Right atrium auricular region (tissue), 2 donors: ENCODE results near the gene ATG2B. TPM values are rescaled to one million over a fixed set of nuclear protein-coding genes. Genes with fewer than 3 reads are reported as not detected.

Source experiments
- DNase-seq: peaks from one replicate; pipeline ENCODE4 v3.0.0-alpha.2; 2019; ENCODE audit warnings: low spot score
- H3K27ac ChIP-seq, 2 donors: fragments of 200-600 bp; sonication (generic); 1 replicate in 1 of 2; 2 replicates in 1 of 2; pipeline ENCODE4 v1.5.1; 2016 to 2019
- H3K27me3 ChIP-seq, 2 donors: fragments of 200-600 bp; sonication (generic); one replicate each; pipeline versions ENCODE4 v1.5.1 to v1.6.0; 2017 to 2019
- H3K36me3 ChIP-seq: fragments of 200-600 bp; sonication (generic); one replicate; pipeline ENCODE4 v1.5.1; 2016
- H3K4me1 ChIP-seq, 2 donors: fragments of 200-600 bp; sonication (generic); one replicate each; pipeline versions ENCODE4 v1.5.1 to v1.6.0; 2017 to 2019
- H3K4me3 ChIP-seq, 2 donors: fragments of 200-600 bp; sonication (generic); 1 replicate in 1 of 2; 2 replicates in 1 of 2; pipeline ENCODE4 v1.5.1; 2017 to 2019; ENCODE audit warnings: mild to moderate bottlenecking in 1 of 2, moderate library complexity in 1 of 2
- H3K9me3 ChIP-seq, 2 donors: fragments of 200-600 bp; sonication (generic); one replicate each; pipeline ENCODE4 v1.5.1; 2019
- CTCF ChIP-seq, 2 donors: fragments of 200-600 bp; sonication (generic); IDR thresholded peaks; one replicate each; pipeline ENCODE4 v1.5.1; 2019; ENCODE audit warnings: antibody characterized with exemption in 2 of 2
- total RNA-seq, 2 donors: library from RNA; depleted of rRNA; stranded (reverse); fragments of >200 nt; gene quantifications; one replicate each; pipeline ENCODE4 v1.1.0, GENCODE V29; 2016

ATG2B gene
- total RNA-seq, 2 donors from 2014 or later = 15.1 to 16.2 TPM

- H3K4me3 ChIP-seq = no peak overlapping the region
- H3K27me3 ChIP-seq = no peaks in the 10 kb centered on the region
- no peak overlapping the region for H3K27ac ChIP-seq
- TF ChIP-seq CTCF (IDR thresholded peaks at IDR 0.05) = no peak
- H3K36me3 ChIP-seq = no peaks in the 10 kb centered on the region
- no peak for DNase-seq
- H3K4me1 ChIP-seq = no peaks in the 10 kb centered on the region
- peaks cover 0 to 17% of the 10 kb centered on the region in 2 donors for H3K9me3 ChIP-seq
These were observed 106.7 kb downstream of the ATG2B start for GRCh38 chr14:96256407-96256806.

- no peaks in the 10 kb centered on the region for H3K4me1 ChIP-seq
- no peak within 1 kb of the TSS for H3K27ac ChIP-seq
- no peaks in the 10 kb centered on the region for H3K36me3 ChIP-seq
- no peak for TF ChIP-seq CTCF (IDR thresholded peaks at IDR 0.05)
- H3K27me3 ChIP-seq = no peaks in the 10 kb centered on the region
- DNase-seq = no peak
- no peak within 1 kb of the TSS for H3K4me3 ChIP-seq
- peaks cover 0 to 17% of the 10 kb centered on the region in 2 donors for H3K9me3 ChIP-seq
These were observed 107.4 kb downstream of the ATG2B start, which contains the start of gene BDKRB1 for GRCh38 chr14:96255501-96256366. BDKRB1 (plus strand) TSS chr14:96256210; CDS start chr14:96263683, 7,473 bp downstream.

- no peak overlapping the region for H3K4me3 ChIP-seq
- no peaks in the 10 kb centered on the region for H3K27me3 ChIP-seq
- no peak overlapping the region for H3K27ac ChIP-seq
- TF ChIP-seq CTCF (IDR thresholded peaks at IDR 0.05) = no peak
- no peaks in the 10 kb centered on the region for H3K36me3 ChIP-seq
- no peaks in the 10 kb centered on the region for H3K4me1 ChIP-seq
- H3K9me3 ChIP-seq = peaks cover 0 to 8% of the 10 kb centered on the region in 2 donors
- DNase-seq = no peak
These were observed 108.5 kb downstream of the ATG2B start for GRCh38 chr14:96254687-96255086.

GRCh38 chr14:96252999-96253539, 110.1 kb downstream of the ATG2B start:
- H3K36me3 ChIP-seq = no peaks in the 10 kb centered on the region
- H3K4me1 ChIP-seq = no peaks in the 10 kb centered on the region
- H3K4me3 ChIP-seq = no peak overlapping the region
- DNase-seq = no peak
- H3K9me3 ChIP-seq = no peaks in the 10 kb centered on the region
- TF ChIP-seq CTCF (IDR thresholded peaks at IDR 0.05) = no peak
- H3K27ac ChIP-seq = no peak overlapping the region
- H3K27me3 ChIP-seq = no peaks in the 10 kb centered on the region

- no peaks in the 10 kb centered on the region for H3K9me3 ChIP-seq
- no peaks in the 10 kb centered on the region for H3K4me1 ChIP-seq
- no peak overlapping the region for H3K4me3 ChIP-seq
- no peaks in the 10 kb centered on the region for H3K36me3 ChIP-seq
- H3K27me3 ChIP-seq = no peaks in the 10 kb centered on the region
- TF ChIP-seq CTCF (IDR thresholded peaks at IDR 0.05) = no peak
- H3K27ac ChIP-seq = no peak overlapping the region
- no peak for DNase-seq
These were observed 110.7 kb downstream of the ATG2B start for GRCh38 chr14:96252323-96252998.
